Parathyroid adenoma (tissue), 2 donors: ENCODE data around the gene RPL37.
"Not testable (repeated sequence)": the region's sequence is repeated elsewhere in the genome, so short reads cannot be mapped to it uniquely, and the experiment has no call there.

Experiments used
- H2AFZ ChIP-seq: fragments of 300-600 bp; sonication (generic); one replicate; pipeline ENCODE4 v1.7.0; 2017; ENCODE audit warnings: antibody characterized with exemption, mild to moderate bottlenecking
- H3K27ac ChIP-seq: fragments of 300-600 bp; sonication (generic); one replicate; pipeline ENCODE4 v1.7.0; 2017
- H3K27me3 ChIP-seq: fragments of 300-600 bp; sonication (generic); one replicate; pipeline ENCODE4 v1.7.0; 2017; ENCODE audit warnings: low read length; ENCODE audit not compliant: control insufficient read depth, insufficient read depth
- H3K36me3 ChIP-seq: fragments of 300-600 bp; sonication (generic); one replicate; pipeline ENCODE4 v1.7.0; 2017; ENCODE audit warnings: low read length; ENCODE audit not compliant: control insufficient read depth, insufficient read depth
- H3K4me1 ChIP-seq: fragments of 300-600 bp; sonication (generic); one replicate; pipeline ENCODE4 v1.7.0; 2017; ENCODE audit warnings: control low read depth
- H3K4me2 ChIP-seq: fragments of 300-600 bp; sonication (generic); one replicate; pipeline ENCODE4 v1.7.0; 2017; ENCODE audit warnings: low read length
- H3K4me3 ChIP-seq: fragments of 300-600 bp; sonication (generic); one replicate; pipeline ENCODE4 v1.7.0; 2017; ENCODE audit warnings: low read depth, low read length
- H3K79me2 ChIP-seq: fragments of 300-600 bp; sonication (generic); one replicate; pipeline ENCODE4 v1.7.0; 2017; ENCODE audit warnings: control low read depth
- H3K9ac ChIP-seq: fragments of 300-600 bp; sonication (generic); one replicate; pipeline ENCODE4 v1.7.0; 2017; ENCODE audit warnings: mild to moderate bottlenecking
- H3K9me3 ChIP-seq: fragments of 300-600 bp; sonication (generic); one replicate; pipeline ENCODE4 v1.7.0; 2017; ENCODE audit warnings: low read length; ENCODE audit not compliant: control insufficient read depth
- CTCF ChIP-seq: fragments of 300-600 bp; sonication (generic); IDR thresholded peaks from one replicate; pipeline ENCODE4 v1.7.0; 2017; ENCODE audit warnings: antibody characterized with exemption, mild to moderate bottlenecking
- donor health status: primary hyperparathyroidism.

Gene RPL37

GRCh38 chr5:40797273-40798011 is 37.6 kb downstream of the RPL37 start:
- H3K9ac ChIP-seq = peak overlapping the region; percentile 91
- peak overlapping the region; percentile 74 for H3K4me2 ChIP-seq
- TF ChIP-seq CTCF = no peak
- H3K27ac ChIP-seq = peak overlapping the region; percentile 84
- H3K79me2 ChIP-seq = peaks cover 32% of the 10 kb centered on the region
- H2AFZ ChIP-seq = peak overlapping the region; percentile 85
- H3K27me3 ChIP-seq = no peaks in the 10 kb centered on the region
- no peaks in the 10 kb centered on the region for H3K9me3 ChIP-seq
- H3K36me3 ChIP-seq = no peaks in the 10 kb centered on the region
- peak overlapping the region; percentile 83 for H3K4me3 ChIP-seq
- H3K4me1 ChIP-seq = no peaks in the 10 kb centered on the region

- Histone ChIP-seq H3K79me2 (peaks cover 32% of the 10 kb centered on the region), H3K4me3 (peak overlapping the region; percentile 83), H3K9ac (no peak overlapping the region), H3K36me3 (no peaks in the 10 kb centered on the region), H3K9me3 (no peaks in the 10 kb centered on the region), H3K4me2 (peak overlapping the region; percentile 74), H3K27me3 (no peaks in the 10 kb centered on the region), H3K27ac (no peak overlapping the region), H2AFZ (no peak overlapping the region), H3K4me1 (peaks cover 1% of the 10 kb centered on the region)
- TF ChIP-seq CTCF = no peak
Measured at GRCh38 chr5:40796487-40796889, 38.5 kb downstream of the RPL37 start.

DNA sequence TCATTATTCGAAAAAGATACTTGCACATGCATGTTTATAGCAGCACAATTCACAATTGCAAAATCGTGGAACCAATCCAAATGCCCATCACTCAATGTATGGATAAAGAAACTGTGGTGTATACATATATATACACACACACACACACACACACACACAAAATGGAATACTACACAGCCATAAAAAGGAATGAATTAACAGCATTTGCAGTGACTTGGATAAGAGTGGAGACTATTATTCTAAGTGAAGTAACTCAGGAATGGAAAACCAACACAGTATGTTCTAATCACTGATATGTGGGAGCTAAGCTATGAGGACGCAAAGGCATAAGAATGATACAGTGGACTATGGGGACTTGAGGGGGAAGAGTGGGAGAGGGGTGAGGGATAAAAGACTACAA is 40.1 kb downstream of the RPL37 start:
- not testable (repeated sequence) for H3K27me3 ChIP-seq, H3K27ac ChIP-seq, H3K4me1 ChIP-seq, H3K36me3 ChIP-seq, H3K4me2 ChIP-seq, H3K9me3 ChIP-seq, H3K4me3 ChIP-seq, H3K9ac ChIP-seq, H2AFZ ChIP-seq
- peaks cover 41% of the 10 kb centered on the region for H3K79me2 ChIP-seq

DNA sequence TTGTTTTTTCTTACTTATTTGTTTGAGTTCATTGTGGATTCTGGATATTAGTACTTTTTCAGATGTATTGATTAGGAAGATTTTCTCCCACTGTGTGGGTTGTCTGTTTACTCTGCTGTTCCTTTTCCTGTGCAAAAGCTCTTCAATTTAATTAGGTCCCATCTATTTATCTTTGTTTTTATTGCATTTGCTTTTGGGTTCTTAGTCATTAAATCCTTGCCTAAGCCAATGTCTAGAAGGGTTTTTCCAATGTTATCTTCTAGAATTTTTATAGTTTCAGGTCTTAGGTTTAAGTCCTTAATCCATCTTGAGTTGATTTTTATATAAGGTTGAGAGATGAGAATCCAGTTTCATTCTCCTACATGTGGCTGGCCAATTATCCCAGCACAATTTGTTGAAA is 40.7 kb downstream of the RPL37 start:
- not testable (repeated sequence) for H3K36me3 ChIP-seq, H3K27ac ChIP-seq, H3K4me2 ChIP-seq, H3K9me3 ChIP-seq, H3K27me3 ChIP-seq, H2AFZ ChIP-seq, H3K4me3 ChIP-seq, H3K9ac ChIP-seq, H3K4me1 ChIP-seq
- peaks cover 42% of the 10 kb centered on the region for H3K79me2 ChIP-seq

GRCh38 chr5:40792691-40793090 is 42.3 kb downstream of the RPL37 start:
- not testable (repeated sequence) for H2AFZ ChIP-seq, H3K4me3 ChIP-seq
- H3K79me2 ChIP-seq = peaks cover 57% of the 10 kb centered on the region

DNA sequence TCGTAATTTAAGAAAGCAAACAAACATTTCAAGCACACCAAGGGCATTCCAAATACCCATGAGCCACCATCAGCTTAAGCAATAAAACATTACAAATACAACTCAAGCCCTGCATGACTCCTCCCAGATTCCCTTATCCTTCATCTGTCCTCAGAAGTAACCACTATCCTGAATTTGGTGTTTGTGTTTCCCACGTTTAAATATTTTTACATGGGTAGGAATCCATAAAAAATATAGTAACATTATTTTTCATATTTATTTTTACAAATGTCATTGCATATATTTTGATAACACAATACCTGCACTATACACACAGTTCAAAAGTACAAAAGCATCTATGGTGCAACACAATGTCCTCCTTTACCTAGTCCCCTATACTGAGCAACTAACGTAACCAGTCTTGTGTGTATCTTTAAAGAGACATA is 43.3 kb downstream of the RPL37 start:
- Histone ChIP-seq H3K4me2 (no peak overlapping the region), H3K36me3 (no peaks in the 10 kb centered on the region)

More at GRCh38 chr5:40792691-40793090, 42.3 kb downstream of the RPL37 start:
- H3K27me3 ChIP-seq, H3K9me3 ChIP-seq, H3K27ac ChIP-seq, H3K36me3 ChIP-seq, H3K9ac ChIP-seq, H3K4me1 ChIP-seq, H3K4me2 ChIP-seq: not testable (repeated sequence)

More for the DNA sequence above, 43.3 kb downstream of the RPL37 start:
- no peak for TF ChIP-seq CTCF
- H3K27ac ChIP-seq = no peak overlapping the region
- H3K9me3 ChIP-seq = no peaks in the 10 kb centered on the region
- H3K79me2 ChIP-seq = peaks cover 63% of the 10 kb centered on the region
- H3K4me3 ChIP-seq = no peak overlapping the region
- H3K27me3 ChIP-seq = no peaks in the 10 kb centered on the region
- H2AFZ ChIP-seq = no peak overlapping the region
- H3K9ac ChIP-seq = no peak overlapping the region
- H3K4me1 ChIP-seq = peaks cover 3% of the 10 kb centered on the region
